NB4 (cell line): ENCODE measurements around the gene SMPD1.

Source experiments
- DNase-seq: peaks from one replicate; pipeline ENCODE4 v3.0.0; 2010; ENCODE audit warnings: low read depth
- H3K4me3 ChIP-seq: one replicate; pipeline ENCODE4 v1.5.1; 2011; ENCODE audit warnings: mild to moderate bottlenecking, low read depth, low read length, moderate library complexity
- MYC ChIP-seq: IDR thresholded peaks from 2 replicates; pipeline ENCODE4 v1.6.1; 2011; ENCODE audit warnings: low read depth, low read length
- POLR2A ChIP-seq: IDR thresholded peaks from 2 replicates; pipeline ENCODE4 v1.6.1; 2011; ENCODE audit warnings: mild to moderate bottlenecking; ENCODE audit not compliant: insufficient read length; ENCODE audit errors: extremely low read depth
- TF ChIP-seq, protein P1 (sequence below): IDR thresholded peaks from one replicate; pipeline ENCODE4 v1.5.1; 2012; ENCODE audit warnings: low read depth, low read length
- TF ChIP-seq, protein P2 (sequence below): IDR thresholded peaks from 2 replicates; pipeline ENCODE4 v1.6.1; 2011; ENCODE audit warnings: low read depth, low read length

SMPD1 gene

DNA sequence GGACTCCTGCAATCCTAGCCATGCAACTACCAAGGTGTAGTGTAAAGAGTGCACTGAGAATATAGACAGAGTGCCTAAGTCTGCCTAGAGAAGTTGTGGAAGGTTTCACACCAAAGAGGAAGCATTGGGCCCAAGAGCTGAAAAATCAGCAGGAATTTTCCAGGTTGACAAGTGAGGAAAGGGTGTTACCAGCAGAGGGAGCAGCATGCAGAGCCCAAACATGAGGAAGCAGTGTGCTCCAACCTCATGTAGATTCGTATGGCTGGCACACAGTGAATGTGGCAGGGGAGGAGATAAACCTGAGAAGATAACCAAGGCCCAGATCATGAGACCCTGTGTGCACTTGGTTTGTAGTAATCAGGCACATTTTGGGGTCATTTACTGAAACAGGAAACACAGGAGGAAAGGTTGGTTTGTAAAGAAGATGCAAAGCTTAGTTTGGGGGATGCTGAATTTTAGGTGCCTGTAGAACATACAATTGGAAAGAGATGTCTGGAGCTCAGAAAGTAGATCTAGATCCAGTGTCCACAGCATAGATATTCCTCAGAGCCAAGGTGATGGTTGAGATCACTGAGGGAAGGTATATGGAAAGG is 48.8 kb downstream of the SMPD1 start:
- TF ChIP-seq, protein P1, sequence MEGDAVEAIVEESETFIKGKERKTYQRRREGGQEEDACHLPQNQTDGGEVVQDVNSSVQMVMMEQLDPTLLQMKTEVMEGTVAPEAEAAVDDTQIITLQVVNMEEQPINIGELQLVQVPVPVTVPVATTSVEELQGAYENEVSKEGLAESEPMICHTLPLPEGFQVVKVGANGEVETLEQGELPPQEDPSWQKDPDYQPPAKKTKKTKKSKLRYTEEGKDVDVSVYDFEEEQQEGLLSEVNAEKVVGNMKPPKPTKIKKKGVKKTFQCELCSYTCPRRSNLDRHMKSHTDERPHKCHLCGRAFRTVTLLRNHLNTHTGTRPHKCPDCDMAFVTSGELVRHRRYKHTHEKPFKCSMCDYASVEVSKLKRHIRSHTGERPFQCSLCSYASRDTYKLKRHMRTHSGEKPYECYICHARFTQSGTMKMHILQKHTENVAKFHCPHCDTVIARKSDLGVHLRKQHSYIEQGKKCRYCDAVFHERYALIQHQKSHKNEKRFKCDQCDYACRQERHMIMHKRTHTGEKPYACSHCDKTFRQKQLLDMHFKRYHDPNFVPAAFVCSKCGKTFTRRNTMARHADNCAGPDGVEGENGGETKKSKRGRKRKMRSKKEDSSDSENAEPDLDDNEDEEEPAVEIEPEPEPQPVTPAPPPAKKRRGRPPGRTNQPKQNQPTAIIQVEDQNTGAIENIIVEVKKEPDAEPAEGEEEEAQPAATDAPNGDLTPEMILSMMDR = peak; percentile 87
- TF ChIP-seq POLR2A (no peak), MYC (peak; percentile 86)
- TF ChIP-seq, protein P2, sequence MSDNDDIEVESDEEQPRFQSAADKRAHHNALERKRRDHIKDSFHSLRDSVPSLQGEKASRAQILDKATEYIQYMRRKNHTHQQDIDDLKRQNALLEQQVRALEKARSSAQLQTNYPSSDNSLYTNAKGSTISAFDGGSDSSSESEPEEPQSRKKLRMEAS = peak; percentile 83
- H3K4me3 ChIP-seq = no peak overlapping the region
- DNase-seq = peak; percentile 74

DNA sequence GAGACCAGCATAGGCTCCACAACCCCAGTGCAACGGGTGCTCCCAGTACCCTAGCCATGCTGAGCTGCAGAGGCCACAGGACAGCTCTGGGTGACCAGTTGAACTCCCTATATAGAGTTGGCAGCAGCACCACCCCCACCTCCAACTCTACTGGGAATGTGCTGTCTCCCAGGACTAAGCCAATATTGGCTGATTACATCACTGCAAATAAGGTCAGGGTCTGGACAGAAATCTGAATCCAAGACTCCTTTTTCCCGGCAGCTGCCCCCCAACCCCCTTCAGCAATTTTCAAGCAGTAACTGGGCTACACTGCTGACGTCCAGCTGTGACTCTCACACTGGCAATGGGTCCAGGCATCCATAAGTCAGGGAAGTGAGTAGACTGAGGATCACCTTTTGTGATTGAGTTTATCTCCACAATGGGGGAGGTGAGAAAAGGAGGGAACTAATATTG is 50.7 kb downstream of the SMPD1 start, which contains the start of gene HPX:
HPX (minus strand) TSS at position 82 of the 453 bp plus-strand sequence; CDS start at position 58, 24 bp downstream.
- no peak for DNase-seq
- H3K4me3 ChIP-seq = no peak within 1 kb of the TSS
- TF ChIP-seq, protein P1 = no peak
- TF ChIP-seq MYC (no peak), POLR2A (no peak)
- TF ChIP-seq, protein P2 = no peak

DNA sequence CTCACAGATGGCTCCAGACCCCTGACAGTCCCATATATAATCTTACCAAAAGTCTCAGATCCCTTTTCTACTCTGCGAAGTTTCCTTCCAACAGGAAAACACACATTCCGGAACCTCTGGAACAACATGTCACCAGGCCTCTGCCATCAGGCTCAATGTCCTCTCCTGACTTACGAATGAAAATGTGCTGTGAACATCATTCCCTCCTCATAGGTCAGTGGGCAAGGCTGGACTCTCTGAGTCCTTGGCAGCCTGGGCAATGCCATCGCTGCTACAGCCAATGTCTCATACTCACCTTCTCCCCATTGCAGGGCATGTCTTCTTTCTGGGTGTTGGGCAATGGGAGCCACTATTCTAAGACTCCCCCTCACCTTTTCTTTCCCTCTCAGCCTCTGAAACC is 52.2 kb downstream of the SMPD1 start:
- no peak for TF ChIP-seq MYC
- TF ChIP-seq, protein P2 = no peak
- no peak for TF ChIP-seq POLR2A
- TF ChIP-seq, protein P1 = no peak
- DNase-seq = no peak
- H3K4me3 ChIP-seq = no peak overlapping the region

DNA sequence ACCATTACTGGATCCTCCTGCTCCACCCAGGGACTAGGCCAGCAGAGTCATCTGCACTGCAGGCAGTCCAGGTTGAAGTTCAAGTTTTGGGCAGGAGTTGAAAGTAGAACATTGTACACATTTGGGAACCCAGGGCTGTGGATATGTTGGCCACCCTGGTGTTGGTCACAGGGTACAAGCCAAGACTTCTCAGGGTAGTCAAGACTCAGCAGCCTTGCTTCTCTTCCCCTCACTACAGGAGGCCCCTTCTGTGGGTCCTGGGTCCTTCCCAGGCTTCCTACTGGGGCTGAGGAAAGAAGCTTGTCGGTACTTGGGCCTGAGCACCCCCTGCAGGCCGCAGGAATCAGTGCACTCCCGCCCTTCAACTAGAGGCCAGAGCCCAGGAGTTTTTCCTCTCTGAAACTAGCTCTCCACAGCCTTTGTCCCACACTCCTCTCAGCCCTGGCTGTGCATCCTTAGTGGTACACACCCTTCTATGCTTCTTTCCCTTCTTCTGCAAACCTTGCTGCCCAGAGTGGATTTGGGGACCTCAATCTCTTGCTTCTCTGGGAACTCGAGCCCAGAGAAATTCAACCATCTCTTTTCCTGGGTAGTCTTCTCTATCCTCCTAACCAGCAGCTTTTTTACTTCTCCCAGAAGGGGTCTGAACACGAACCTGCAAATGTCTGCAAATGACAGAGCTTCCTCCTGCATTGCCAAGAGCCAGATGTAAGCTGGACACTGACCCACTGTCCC is 53.2 kb downstream of the SMPD1 start:
- no peak overlapping the region for H3K4me3 ChIP-seq
- peak; percentile 61 for DNase-seq
- TF ChIP-seq POLR2A (no peak), MYC (no peak)
- TF ChIP-seq, protein P1 = peak; percentile 83
- TF ChIP-seq, protein P2 = no peak
